K562 (cell line): Measurements from ENCODE around the gene STX1B. TPM values are rescaled to one million over a fixed set of nuclear protein-coding genes. Genes with fewer than 3 reads are reported as not detected.

Experiments used
- ATF1 ChIP-seq, 2 experiments: fragments of 450-650 bp in 1 of 2; IDR thresholded peaks; 2 replicates each; pipeline ENCODE4 v1.6.1; 2016; ENCODE audit warnings: missing compliant biosample characterization in 1 of 2, missing genetic modification characterization in 1 of 2
- ATF4 ChIP-seq: fragments of 450-650 bp; formaldehyde crosslinking; IDR thresholded peaks from 2 replicates; pipeline ENCODE4 v1.4.0; 2022; ENCODE audit warnings: mild to moderate bottlenecking, moderate library complexity
- HEY1 ChIP-seq: fragments of 250-450 bp; sonication (Bioruptor Pico); IDR thresholded peaks from 2 replicates; pipeline ENCODE4 v1.5.0; 2020; ENCODE audit warnings: mild to moderate bottlenecking, moderate library complexity, borderline replicate concordance
- MNT ChIP-seq, 2 experiments: fragments of 450-650 bp; conservative IDR thresholded peaks; 2 replicates each; pipeline ENCODE4 v1.6.1; 2017; ENCODE audit warnings: mild to moderate bottlenecking in 2 of 2, moderate library complexity in 2 of 2
- NKRF ChIP-seq: fragments of 450-650 bp; IDR thresholded peaks from 2 replicates; pipeline ENCODE4 v1.6.1; 2016; ENCODE audit warnings: borderline replicate concordance
- NR4A1 ChIP-seq, 2 experiments: fragments of 250-450 bp in 1 of 2; fragments of 450-650 bp in 1 of 2; sonication (Bioruptor Pico) in 1 of 2; IDR thresholded peaks; 2 replicates each; pipeline versions ENCODE4 v1.4.0 to v1.6.1; 2016 to 2020; ENCODE audit warnings: mild to moderate bottlenecking in 2 of 2, missing compliant biosample characterization in 1 of 2, missing genetic modification characterization in 1 of 2, moderate library complexity in 1 of 2
- PTTG1 ChIP-seq: fragments of 450-650 bp; IDR thresholded peaks from 2 replicates; pipeline ENCODE4 v1.6.1; 2016; ENCODE audit warnings: low read depth, mild to moderate bottlenecking, missing genetic modification characterization, missing compliant biosample characterization
- ZBTB26 ChIP-seq: fragments of 450-650 bp; formaldehyde crosslinking; IDR thresholded peaks from 2 replicates; pipeline ENCODE4 v1.4.0; 2022; ENCODE audit warnings: missing genetic modification characterization
- ZBTB33 ChIP-seq: sonication (generic); formaldehyde crosslinking; IDR thresholded peaks from 2 replicates; pipeline ENCODE4 v1.8.1; 2023; ENCODE audit warnings: mild to moderate bottlenecking, missing genetic modification reagents
- ZNF584 ChIP-seq: fragments of 200-800 bp; sonication (Bioruptor generic); IDR thresholded peaks from 2 replicates; pipeline ENCODE4 v1.6.1; 2016; ENCODE audit warnings: low read depth, mild to moderate bottlenecking, missing genetic modification characterization, missing compliant biosample characterization
- polyA plus RNA-seq, 8 experiments: library from polyadenylated mRNA; depleted of rRNA in 4 of 8; stranded (reverse) in 5 of 8; unstranded in 3 of 8; fragments of >200 nt; fragmentation: Nextera tagmentation in 2 of 8; fragmentation: Illumina TruSeq in 1 of 8; extraction: Ambion mirVana in 2 of 8; extraction: Trizol in 1 of 8; gene quantifications; 2 replicates each; pipeline versions ENCODE4 v1.2.1 to v1.2.3, GENCODE V29; 2011 to 2014; ENCODE audit warnings: inconsistent platforms in 1 of 8, missing spikeins in 1 of 8
- total RNA-seq, 7 experiments: library from RNA; depleted of rRNA in 6 of 7; stranded (reverse); fragments of >200 nt in 6 of 7; fragmentation: Illumina TruSeq in 2 of 7; extraction: Trizol in 2 of 7; gene quantifications; 2 replicates each; pipeline versions ENCODE4 v1.2.1 to v1.2.3, GENCODE V29; 2011 to 2021; ENCODE audit warnings: low replicate concordance in 1 of 7

Gene STX1B
- total and polyA plus RNA-seq, 9 of the 15 experiments (the other 6 are each of a cell fraction or from before 2014, with no cell fraction given), result 0.07 to 2.5 (median 0.86) TPM

GRCh38 chr16:30985401-30986128 is 24.9 kb downstream of the STX1B start (continued):
- TF ChIP-seq ZBTB26 (CRISPR knock-in tag), result 0 out of 2 replicates have a peak, but pooled peaks have one; percentile 48
- no peak for TF ChIP-seq ZNF584 (CRISPR knock-in tag)
- TF ChIP-seq PTTG1, result no peak
- peak; percentile 69 to 77 for TF ChIP-seq MNT (conservative IDR thresholded peaks at IDR 0.05)
- TF ChIP-seq NR4A1 (CRISPR knock-in tag; IDR thresholded peaks at IDR 0.05), result no peak
- TF ChIP-seq NR4A1 (tag; IDR thresholded peaks at IDR 0.05), result no peak
- TF ChIP-seq ATF4 (CRISPR knock-in tag), result no peak
- no peak for TF ChIP-seq HEY1 (CRISPR knock-in tag)
- no peak for TF ChIP-seq ZBTB33 (CRISPR knock-in tag)
- peak; percentile 57 for TF ChIP-seq NKRF
- no peak for TF ChIP-seq ATF1 (CRISPR knock-in tag; IDR thresholded peaks at IDR 0.05)
- peak; percentile 23; the same call in 1 of the 2 replicates for TF ChIP-seq ATF1 (tag; IDR thresholded peaks at IDR 0.05)
